ENCODE results near the gene TSPYL4.

TSPYL4 gene

DNA sequence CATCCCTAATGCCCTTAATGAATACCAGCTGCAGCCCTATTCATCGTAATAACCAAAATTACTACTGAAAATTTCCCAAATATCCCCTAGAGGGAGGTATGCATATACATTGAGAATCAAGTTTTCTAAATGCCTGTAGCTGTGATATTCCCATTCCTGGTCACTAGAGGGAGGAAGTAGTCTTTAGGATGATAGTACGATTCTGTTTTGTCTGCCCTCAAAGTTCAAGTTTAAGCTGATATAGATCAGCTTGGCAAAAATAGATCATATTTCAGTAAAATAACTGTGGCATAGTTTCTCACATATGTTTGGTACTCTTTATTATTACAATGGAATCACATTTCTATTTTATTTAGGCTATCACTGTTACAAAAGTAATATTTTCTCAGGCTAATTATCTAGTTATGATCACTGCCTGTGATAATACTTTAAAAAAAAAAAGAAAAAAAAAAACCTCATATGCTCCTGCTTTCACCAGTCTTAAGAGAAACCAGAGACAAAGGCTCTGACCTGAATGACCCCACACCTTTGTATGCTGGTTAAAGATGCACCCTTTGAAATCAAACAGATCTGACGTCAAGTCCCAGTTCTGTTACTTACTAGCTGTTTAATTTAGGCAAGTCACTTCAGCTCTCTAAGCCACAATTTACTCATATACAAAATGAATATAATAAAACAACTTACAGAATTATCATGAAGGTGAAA lies 14.9 kb upstream of the TSPYL4 start:
- peak; percentile 67 for DNase-seq (ENCODE audit: low spot score)

DNA sequence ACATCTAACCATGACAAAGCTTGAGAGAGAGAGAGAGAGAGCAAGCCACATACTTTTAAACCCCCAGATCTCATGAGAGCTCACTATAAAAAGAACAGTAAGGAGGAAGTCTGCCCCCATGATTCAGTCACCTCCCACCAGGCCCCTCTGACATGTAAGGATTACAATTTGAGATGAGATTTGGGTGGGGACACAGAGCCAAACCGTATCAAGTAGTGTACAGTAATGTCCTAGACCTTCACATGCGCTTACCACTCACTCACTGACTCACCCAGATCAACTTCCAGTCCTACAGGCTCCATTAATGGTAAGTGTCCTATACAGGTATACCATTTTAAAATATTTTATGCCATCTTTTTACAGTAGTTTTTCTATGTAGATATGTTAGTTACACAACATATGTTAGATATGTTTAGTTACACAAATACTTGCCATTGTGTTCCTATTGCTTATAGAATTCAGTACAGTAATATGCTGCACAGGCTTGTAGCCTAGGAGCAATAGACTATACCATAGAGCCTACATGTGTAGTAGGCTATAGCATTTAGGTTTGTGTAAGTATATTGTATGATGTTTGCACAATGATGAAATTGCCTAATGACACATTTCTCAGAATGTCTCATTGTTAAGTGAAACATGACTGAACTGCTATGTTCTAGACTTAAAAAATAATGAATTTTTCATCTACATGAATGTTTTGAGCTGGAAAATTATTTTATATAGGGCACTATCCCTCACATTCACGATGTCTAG lies 14.1 kb upstream of the TSPYL4 start:
- no peak for DNase-seq (ENCODE audit: low spot score)

DNA sequence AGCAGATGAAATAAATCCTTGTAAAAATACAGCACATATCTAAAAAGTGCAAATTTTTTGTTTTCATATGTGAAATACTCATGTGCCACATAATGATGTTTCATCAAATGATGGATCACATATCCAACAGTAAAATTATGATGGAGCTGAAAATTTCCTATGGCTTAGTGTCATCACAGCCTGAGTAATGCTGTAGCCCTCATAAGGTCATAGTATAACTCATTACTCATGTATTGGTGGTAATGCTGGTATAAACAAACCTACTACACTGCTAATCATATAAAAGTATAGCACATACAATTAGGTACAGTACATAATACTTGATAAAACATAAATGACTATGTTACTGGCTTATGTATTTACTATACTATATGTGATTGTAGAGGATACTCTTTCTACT lies 12.9 kb upstream of the TSPYL4 start:
- no peak for DNase-seq (ENCODE audit: low spot score)

DNA sequence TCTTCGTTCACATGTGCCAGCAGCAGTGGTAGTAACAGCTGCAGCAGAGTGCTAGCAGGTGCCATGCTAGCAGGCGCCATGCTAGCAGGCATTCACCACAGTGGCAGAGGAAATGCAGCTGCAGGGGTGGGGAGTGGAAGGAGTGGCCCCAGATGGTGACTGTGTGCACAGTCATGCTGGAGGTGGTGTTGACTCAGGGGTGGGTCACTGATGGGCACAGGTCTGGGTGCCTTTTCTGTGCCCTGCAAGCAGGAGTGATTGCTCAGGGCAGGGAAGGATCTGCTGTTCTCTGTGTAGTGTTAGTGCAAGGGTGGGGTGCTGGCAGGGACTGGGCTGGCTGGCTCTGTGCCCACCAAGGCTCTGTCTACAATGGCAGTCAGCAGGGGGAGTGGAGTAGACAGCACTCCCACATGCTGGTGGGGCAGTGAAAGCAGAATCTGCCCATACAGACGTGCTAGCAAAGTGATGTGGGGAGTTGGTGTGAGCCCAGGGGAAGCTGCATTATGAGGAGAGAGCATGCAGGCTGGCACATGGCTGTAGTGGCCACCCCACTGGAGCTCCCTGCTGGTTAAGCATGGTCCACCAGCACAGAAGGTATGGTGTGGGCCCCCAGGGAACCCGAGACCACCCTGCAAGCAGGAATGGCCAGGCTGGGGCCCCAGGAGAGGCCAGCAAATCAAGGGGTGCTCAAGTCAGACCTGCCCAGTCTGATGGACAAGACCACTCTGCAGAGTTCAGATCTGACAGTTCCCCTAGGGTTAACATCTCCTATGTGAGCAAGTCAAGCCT lies 11.4 kb upstream of the TSPYL4 start:
- no peak for DNase-seq (ENCODE audit: low spot score)

DNA sequence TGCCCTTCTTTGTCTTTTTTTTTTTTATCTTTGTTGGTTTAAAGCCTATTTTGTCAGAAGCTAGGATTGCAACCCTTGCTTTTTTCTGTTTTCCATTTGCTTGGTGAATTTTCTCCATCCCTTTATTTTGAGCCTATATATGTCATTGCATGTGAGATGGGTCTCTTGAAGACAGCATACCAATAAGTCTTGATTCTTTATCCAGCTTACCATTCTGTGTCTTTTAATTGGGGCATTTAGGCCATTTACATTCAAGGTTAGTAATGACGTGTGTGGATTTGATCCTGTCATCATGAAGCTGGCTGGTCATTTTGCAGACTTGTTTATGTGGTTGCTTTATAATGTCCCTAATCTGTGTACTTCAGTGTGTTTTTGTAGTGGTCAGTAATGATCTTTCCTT lies 9.5 kb upstream of the TSPYL4 start:
- DNase-seq (ENCODE audit: low spot score): no peak

DNA sequence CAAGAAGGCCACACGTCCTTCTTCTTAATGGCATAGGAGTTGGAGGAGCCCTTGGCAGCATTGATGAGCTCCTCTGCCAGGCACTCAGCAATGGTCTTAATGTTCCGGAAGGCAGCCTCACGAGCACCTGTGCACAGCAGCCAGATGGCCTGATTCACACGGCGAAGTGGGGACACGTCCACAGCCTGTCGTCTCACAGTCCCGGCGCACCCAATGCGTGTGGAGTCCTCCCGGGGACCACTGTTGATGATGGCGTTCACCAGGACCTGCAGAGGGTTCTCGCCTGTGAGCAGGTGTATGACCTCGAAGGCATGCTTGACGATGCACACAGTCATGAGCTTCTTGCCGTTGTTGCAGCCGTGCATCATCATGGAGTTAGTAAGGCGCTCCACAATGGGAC lies 4.6 kb upstream of the TSPYL4 start:
- DNase-seq (ENCODE audit: low spot score): peak; percentile 20

DNA sequence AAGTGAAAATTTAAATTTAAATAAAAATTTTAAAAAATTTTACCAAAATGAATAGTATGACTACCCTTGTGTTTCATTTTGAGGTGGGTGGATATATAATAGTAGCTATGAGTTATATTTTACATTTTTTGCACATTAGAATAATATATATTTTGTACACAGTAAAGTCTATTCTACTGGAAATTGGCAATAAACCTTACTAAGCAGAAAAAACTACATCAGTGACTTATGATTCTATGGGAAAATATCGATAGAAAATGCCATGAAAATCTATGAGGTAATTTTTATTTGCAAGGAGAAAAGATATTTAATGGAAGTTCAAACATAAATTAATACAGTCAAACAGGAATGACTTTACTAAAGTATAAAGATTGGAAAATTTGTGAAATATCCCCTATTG lies 2.8 kb upstream of the TSPYL4 start:
- no peak for DNase-seq (ENCODE audit: low spot score)

DNA sequence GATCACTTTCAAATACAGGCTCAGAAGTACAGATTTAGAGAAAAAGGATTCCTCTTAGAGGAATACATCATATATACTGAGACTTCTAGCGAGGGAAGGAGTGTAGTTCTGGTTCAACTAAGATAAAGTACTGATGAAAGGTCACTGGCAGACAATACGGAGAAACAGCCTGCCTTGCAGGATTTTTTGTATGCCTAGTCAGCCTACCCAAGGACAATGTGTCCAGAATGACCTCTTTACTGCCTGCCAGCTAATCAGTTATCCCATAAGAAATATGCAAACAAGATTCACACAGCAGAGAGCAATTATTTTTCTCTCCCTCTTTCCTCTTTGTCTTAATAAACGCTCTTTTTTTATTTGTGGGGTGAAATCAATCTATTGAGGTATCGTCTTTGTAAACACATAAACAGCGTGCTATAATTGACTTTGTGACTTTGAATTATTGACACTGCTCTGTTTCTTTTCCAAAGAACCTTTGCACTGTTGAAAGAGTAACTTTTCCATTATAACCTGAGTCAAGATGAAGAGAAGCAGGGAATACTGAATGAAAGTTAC lies 1.4 kb upstream of the TSPYL4 start:
- no peak for DNase-seq (ENCODE audit: low spot score)

DNA sequence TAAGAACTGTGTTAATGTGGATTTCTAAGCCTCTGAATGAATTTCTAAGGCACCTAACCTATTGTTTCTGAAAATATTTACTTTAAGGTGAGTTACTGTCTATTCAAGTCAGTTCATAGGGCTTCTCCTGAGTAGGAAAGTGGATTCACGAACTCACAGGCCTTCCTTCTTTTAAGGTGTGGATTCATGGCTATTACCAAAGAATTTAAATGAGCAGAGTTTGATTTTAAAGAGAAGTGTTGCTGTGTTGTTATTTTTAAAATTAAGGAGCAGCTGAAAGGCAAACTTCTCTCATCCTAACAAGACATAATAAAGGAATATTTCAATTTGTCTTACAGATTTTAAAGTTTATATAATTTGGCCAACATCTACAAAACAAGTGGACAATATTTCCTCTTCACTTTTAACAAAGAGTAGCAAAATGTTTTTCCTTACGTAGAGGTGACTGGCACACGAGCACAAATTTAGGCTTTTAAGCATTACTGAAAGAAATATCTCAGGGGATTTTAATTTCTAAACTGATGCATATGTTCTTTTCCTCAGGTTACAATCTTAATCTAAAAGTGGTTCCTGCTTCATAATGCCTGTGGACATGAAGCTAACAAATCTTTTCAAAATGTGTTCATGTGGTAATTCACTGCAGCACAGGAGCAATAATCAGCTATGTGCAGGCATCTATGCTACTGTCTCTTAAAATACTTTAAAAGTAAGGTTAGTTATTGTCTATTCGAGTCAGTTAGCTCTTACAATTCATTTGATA lies 602 bp upstream of the TSPYL4 start:
- no peak for DNase-seq (ENCODE audit: low spot score)

DNA sequence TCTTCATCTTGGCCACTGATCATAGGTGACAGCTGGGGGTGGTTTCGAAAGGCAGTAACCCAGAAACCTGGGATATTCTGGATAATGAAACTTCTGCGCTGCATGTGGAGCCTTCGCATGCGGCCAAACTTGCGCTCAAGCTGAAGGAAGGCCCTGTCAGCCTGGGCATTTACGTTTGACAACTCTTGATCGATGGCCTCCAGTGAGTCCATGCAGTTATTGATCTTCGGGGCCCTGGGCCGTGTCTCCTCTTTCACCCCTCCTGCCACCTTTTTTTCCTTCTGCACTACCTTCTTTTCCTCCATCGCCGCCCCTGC lies 729 bp downstream of the TSPYL4 start:
- DNase-seq (ENCODE audit: low spot score): no peak

DNA sequence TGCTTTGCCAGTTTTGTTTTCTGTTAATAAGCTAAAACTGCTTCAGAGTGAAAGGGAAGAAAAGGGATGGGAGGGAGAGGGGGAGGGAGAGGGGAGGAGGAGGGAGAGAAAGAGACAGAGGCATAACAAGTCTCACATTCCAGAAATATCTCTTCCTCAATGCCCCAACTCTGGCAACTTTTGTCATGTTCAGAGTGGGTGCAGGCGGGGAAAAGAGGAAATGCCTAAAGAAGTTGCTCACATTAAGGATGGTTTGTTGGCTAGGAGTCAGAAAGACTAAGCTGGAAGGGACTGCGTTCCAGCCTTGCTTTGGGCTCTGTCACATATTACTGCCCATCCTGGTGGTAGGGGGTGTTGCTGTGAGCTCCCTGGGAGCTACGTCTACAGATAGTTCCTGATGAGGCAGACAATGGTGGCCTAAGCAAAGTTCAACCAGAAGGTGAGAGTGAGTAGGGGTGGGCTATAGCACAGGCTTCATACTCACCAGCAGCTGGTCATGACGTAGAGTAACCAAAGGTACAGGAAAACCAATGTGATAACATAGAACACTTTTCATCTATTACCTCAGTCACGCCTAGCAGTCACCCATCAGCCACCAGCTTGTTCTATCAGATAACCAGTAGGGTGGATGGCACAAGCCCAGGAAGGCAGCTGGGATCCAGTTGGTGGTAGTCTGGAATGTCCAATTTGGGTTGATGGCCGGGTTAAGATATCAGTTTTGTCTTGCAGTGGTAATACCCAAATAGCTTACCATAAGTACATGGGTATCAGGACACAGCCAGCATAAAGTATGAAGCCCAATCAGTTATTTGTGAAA lies 2.1 kb downstream of the TSPYL4 start:
- DNase-seq (ENCODE audit: low spot score): peak; percentile 40

DNA sequence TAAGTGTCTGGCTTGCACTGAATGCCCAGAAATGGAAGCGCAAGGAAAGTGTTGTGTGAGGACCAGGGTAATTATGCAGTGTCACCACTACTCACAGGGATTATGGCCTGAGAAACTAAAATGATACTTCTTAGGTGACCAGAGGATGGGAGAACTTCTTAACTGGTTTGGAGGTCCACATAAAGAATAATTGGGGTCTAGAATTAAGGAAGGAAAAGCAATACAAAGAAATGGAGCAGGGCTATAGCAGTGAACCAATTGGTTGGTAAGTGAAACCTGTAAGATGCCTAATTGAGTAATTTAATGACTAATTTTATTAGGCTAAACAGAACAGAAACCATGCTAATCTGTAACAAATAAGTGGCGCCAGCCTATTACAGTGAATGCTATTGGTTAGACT lies 5.3 kb downstream of the TSPYL4 start:
- DNase-seq (ENCODE audit: low spot score): peak; percentile 28

DNA sequence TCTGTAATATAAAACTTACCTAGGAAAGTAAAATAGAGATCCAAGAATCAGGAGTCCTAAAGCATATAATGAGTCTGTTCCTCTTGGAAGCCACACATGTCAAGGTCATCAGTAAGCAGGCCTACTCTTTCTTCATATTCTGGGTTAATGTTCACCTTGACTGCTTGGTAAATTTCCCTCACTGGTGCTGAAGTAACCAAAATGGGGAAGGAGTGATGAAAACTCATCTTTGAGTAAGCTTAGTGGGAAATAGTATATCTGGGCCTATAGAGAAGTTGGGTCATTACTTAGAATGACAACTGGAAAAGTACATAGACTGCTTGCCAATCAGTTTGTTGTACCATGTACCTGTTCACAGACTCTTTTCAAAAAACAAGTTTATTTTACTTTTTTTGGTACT lies 6.6 kb downstream of the TSPYL4 start:
- no peak for DNase-seq (ENCODE audit: low spot score)

DNA sequence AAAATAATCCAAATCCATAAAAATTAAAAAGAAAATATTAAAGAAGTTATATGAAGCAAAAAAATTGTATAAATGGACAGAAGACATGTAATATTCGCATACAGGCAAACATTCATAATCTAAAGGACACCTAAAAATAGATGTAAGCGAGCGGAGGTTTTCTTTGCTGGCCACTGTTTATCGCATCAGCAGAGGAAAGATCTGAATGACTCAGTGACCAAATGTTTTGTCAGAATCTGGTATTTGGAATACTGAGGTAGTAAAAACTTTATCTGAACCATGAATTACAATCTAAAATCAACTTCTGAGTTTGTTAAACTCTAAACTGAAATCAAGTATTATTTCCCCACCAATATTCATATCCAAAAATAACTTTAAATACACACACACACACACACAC lies 7.8 kb downstream of the TSPYL4 start:
- no peak for DNase-seq (ENCODE audit: low spot score)

DNA sequence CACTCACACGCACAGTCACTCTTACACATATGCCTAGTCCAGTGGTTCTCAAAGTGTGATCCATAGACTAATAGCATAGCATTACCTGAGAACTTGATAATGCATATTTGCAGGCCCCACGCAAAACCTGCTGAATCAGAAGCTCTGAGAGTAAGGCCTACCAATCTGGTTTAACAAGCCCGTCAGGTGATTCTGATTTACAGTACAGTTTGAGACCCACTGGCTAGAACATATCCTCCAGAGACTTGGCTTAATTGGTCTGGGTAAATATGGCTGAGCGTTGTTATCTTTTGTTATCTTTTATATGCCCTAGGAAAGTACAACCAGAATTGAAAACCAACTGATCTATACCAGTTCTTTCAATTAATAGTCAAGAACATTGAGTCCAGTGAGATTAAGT lies 9.6 kb downstream of the TSPYL4 start:
- DNase-seq (ENCODE audit: low spot score): no peak

DNA sequence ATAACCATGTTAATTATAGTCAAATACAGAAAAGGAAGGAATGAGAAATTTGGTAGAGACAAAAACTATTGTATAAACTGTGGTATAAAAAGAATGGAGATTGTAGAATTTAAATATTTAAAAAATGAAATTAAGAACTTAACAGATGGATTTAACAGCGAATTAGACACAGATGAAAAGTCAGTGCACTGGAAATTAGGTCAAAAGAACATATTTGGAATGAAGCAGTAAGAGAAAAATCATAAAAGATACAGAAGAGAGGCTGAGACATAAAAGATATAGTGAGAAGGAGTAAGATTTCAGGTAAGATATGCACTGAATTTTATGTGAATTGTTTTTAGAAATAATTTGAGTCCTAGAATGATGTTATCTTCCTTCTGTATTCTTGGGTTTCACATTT lies 14.0 kb downstream of the TSPYL4 start:
- DNase-seq (ENCODE audit: low spot score): peak; percentile 65

DNA sequence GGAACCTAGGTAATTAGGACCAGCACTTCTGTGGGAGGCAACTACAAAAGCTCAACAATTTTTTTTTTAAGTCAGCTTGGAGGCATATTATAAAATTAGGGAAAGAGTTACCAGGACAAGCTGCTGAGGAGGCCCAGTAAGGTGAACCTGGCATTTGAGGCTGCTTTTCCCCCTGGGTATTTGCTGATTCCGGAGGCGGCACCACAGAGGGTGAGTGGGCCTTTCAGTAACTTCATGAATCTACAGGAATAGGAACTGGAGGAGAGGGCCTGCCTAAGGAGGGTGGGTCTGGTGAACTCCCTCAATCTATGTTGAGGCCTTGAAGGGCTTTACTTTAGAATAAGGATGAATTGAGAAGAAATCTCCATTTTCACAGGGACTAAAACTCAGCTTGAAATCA lies 14.6 kb downstream of the TSPYL4 start:
- DNase-seq (ENCODE audit: low spot score): peak; percentile 53

DNA sequence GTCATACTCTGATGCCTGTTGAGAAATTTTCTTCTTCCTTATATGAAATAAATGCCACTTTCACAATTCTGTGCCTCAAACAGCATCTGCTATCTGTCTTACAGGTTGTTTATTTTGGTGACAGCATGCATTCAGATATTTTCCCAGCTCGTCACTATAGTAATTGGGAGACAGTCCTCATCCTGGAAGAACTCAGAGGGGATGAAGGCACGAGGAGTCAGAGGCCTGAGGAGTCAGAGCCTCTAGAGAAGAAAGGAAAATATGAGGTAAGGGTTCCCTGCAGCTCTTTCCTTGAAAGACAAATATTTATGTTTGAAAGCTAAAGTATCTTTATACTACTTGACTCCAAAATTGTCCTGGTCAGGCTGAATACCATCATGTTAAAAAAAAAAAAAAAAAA lies 15.8 kb downstream of the TSPYL4 start:
- DNase-seq (ENCODE audit: low spot score): peak; percentile 8

DNA sequence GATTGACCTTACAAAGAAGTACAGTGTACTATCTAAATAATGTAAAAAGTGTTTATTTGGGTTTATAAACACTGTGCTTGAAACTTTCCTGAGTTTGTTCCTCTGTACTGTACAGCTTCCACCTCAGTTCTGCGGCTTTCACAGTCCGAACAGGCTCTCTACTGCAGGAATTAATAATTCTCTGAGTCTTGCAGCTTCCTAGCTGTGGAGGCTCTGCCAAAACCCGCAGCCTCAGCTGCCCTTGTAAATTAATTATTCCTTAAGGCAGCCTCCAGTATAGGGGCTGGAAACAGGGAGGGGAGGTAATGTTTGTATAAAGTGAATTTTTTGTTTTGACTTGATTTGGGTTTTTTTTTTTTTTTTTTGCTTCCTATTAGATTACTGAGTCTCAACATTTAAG lies 19.2 kb downstream of the TSPYL4 start:
- DNase-seq (ENCODE audit: low spot score): no peak

DNA sequence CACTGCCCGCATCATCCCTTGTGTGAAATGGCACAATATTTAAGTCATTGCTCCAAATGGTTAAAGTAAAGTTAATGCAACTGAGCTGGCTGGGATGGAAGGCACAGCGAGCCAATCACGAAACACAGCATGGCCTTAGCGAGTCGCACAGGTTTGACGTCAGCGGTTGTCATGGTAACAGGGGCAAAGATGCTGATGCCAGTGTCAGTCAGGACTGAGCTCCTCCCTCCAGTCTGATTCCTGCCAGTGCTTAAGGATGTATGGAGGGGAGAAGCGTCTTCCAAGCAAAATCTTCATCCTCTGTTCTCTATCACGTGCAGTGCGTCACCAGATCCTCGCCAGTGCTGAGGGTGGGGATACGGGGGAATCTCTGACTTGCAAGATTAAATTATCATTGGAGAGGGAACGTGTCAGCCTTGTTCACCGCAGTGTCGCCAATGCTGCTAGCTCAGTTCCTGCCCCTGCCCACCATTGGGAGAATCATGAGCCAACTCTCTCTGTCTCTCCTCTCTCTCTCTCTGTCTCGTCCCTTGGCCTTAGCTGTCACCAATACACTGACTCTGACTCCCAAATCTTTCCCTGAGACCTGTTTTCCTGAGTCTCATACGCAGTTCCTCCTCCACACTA lies 24.5 kb downstream of the TSPYL4 start:
- peak; percentile 99 for DNase-seq (ENCODE audit: low spot score)

DNA sequence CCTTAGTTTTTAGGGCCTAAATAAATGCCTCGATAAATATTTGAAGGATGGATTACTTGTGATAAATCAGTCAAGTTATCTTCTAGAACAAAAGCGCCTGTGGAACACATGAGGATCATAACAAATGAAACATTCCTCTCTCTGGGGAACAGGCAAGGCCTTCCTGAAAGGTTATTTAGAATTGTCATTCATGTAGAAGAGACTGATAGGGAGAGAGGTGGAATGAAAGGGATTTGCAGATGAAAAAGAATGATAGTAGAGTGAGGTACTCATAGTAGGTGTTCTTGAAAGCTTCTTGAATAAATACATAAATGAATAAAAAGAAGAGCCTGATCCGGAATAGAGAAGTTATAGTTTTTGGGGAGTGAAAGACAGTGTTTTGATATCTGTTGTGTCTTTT lies 30.5 kb downstream of the TSPYL4 start:
- no peak for DNase-seq (ENCODE audit: low spot score)

All from cerebellar cortex (tissue), 1 donor.